Renal pelvis (tissue), 4 donors: ENCODE data around the gene CNTN3. TPM values are rescaled to one million over a fixed set of nuclear protein-coding genes. Genes with fewer than 3 reads are reported as not detected.

Source experiments
- DNase-seq: peaks from one replicate; pipeline ENCODE4 v3.0.0-alpha.2; 2013
- polyA plus RNA-seq, 3 donors: library from polyadenylated mRNA; unstranded; fragments of 120-200 nt; gene quantifications; one replicate each; pipeline ENCODE4 v1.2.1, GENCODE V29; 2013; ENCODE audit not compliant: insufficient read length in 3 of 3

CNTN3 gene
- polyA plus RNA-seq, 3 donors = 5.4 to 6.3 (median 5.4) TPM

DNA sequence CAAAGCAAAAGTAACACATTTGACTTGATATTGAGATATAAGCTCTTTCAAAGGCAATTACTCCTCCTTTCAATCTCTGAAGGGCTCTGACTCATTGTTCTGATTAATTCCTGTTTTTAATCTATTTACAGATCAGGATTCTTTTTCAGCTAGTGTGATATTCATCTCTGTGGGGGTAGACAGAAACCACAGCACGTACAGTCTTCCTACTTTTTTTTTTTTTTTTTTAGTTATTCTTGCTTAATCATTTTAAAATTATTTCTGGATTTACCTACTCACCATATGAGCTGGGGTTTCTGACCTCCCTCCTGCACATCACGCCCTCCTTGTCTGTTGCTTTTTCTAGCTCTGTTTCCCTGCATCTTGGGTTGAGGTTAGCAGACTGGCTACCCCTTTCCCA is 1.4 kb downstream of the CNTN3 start:
- DNase-seq = no peak

DNA sequence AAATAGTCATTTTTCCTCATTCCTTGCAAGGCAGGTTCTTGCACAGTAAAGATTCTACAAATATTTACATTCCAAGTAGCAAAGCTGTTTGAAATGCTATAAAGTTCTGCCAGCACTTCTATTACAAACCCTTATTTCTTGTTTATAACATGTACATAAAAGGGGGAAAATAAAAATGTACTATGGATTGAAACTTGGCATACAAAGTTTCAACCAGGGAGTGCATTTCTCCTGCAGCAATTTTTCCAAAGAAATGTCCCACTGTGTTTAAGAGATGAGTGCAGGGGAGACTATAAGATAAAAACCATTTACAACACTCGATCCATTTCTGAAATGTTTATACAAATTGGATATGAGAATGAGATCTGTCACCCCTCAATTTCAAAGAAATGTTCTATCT is 3.3 kb downstream of the CNTN3 start:
- DNase-seq = no peak

DNA sequence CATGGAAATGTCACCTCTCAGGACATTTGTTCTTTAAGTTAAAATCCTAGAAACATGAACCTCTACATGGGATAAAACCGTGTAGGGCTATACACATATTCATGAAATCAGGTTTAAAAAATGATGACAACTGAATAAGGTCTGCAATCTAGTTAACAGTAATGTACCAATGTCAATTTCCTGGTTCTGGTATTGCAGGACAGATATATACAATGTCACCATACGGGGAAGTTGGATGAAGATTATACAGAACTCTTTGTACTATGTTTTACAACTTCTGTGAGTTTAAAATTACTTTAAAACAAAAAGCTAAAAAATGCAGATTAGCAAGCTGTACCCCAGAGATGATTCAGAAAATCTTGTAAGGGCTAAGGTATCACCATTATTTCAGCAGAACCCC is 6.7 kb downstream of the CNTN3 start:
- DNase-seq = no peak

DNA sequence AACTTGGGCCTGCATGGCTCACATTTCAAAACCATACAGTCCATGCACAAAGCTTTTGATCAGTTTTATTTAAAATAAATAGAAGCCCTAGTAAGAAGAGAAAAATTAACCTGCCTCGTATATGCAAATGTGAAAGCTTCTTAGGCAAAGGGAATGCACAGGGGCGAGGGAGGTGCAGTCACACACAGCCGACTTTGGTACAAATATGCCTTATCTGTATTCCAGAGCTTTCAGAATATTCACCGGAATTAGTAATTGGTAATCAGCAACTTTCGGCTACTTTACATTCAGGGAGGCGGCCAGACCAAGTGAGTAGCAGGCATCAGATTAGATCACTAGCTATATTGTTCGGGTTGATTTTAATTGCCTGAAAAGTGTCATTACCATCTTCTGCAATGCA is 7.5 kb downstream of the CNTN3 start:
- DNase-seq = no peak

DNA sequence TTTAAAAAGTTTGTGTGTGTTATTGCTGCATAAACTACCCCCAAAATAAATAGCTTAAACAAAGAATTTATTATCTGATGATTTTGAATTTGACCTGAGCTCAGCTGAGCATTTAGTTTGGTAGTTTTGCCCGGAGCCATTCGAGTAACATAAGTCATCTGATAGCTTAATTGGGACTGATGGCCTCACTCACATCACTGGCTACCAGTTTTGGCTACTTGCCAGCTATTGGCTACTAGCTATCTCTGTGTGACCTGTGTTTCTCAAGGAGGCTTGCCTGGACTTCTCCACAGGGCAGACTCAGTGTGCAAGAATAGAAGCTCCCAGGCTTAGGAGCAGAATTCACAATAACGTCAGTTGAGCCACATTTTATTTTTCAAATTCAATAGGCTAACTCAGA is 9.0 kb downstream of the CNTN3 start:
- DNase-seq = no peak

DNA sequence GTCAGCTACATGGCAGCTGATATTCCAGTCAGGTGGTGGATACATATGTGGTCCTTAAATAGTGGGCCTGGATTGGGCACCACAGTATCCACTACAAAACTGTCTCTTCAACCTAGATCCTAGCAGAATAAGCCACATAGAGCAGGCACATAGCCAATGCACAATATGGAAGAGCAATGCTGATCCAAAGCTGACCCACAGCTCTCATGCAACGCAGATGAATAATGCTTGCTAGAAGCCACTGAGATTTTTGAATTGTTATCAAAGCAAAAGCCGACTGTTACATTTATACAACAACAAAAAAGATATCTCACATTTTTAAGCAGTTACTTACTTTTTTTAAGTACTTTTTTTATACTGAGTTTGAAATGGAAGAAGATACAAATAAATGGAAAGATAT is 11.2 kb downstream of the CNTN3 start:
- no peak for DNase-seq

DNA sequence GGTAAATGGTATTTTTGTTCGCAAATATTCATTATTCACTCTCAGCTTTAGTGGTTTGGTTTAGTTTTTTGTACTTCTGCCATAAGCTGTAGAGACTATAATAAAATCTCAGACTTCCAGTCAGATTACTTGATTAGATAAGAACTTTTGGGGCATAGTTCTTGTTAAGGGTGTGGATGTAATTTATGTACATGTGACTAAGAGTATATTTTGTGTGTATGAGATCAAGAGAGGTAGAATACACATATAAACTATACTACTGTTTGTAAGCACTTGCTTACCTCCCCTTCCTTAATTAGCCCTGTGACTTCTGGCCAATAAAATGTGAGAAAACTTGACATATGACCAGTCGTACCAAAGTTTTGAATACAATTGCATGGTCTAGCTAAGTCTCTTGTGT is 12.0 kb downstream of the CNTN3 start:
- no peak for DNase-seq

DNA sequence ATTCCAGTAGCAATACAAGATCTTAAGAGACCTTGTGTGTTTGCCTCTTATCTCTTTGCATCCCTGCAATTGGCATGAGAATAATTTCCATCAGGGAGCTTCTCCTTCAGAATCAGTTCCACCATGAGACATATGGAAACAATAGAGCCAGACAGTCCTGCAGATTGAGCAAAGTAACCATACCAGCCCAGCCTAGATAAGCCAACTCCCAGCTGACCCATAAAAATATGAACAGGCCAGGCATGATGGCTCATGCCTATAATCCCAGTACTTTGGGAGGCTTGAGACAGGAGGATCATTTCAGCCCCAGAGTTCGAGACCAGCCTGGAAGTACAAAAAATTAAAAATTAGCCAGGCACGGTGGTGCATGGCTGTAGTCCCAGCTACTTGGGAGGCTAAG is 12.7 kb downstream of the CNTN3 start:
- DNase-seq = no peak

DNA sequence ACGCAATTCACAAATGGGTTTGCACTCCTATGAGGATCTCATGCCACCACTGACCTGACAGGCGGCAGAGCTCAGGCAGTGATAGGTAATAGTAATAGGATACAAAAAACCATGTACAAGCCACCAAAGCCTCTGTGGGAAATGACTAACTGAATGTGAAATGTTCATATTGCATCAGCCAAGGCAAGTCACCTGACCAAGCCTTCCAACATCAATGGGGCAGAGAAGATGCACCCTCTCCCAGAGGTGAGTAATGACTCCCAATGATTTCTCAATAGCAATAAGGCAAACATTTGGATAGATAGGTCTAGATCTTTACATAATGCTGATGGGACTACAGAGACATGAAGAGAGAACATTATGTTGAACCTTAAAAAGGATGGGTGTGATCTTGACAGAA is 14.9 kb downstream of the CNTN3 start:
- no peak for DNase-seq

DNA sequence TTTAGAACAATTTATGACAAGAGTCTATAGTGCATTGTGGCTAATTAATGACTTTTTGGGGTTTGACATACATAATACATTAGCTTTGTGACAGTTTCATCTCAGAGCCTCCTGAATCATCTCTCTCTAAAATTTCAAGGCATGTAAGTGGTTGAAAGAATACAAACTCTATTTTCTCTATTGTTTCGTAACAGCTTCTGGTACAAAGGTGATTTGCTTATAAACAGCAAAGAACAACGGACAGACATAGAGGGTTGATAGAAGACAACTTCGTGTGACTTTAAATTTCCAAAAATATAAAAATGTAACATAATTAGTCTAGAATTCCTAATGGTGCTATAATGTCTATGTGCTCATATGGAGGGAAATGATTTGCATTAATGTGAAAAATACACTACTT is 21.3 kb downstream of the CNTN3 start:
- DNase-seq = no peak

DNA sequence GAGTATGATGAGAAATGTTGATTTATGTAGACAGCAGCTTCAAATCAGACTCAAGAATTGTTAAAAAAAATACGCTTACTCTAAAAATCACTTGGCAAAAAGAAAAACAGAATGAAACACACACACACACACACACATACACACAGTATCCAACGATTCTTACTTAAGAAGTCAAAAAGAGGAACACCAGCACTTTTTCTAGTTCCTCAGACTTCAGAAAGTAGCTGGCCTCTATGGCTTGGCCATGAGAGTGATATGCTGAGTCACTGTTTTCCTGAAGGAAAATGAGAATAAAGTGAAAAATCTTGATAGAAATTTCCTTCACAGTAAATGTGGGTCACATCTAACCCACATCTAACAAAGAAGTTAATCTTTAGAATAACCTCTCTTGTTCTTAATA is 22.1 kb downstream of the CNTN3 start:
- DNase-seq = no peak

DNA sequence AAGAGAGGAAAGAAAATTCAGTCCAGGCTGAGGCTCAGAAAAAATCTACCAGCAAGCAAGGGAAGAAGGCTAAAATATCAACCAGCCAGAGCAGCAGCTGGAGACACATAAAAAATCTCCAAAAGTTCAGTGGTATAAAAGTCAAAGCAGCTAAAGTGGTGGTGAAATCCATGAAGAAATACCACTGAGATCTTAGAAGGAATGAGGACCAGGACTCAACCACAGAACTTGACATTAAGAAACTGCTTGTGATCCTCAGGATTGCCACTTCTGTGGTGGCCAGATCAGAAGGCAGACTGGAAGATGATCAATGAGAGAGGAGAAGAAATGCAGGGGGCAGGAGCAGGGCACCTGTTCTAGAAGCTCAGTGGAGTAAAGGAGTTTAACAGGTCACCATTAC is 22.5 kb downstream of the CNTN3 start:
- no peak for DNase-seq

DNA sequence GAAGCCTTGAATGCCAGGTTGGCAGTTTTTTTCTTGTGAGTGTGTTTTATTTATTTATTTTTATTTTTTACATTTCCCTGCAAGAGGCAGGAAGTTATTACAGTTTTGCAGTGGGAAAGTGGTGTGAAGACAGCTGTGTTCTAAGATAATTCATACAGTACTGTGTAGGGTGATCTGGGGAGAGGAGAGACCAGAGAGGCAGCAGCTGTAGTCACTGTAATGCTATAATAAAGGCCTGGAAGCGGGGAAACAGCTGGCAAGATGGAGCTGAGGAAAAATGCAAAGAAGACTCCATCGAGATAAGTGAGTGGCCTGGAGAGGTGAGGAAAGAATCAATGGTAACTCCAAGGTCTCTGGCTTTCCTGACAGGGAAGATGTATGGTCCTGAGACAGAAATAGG is 23.1 kb downstream of the CNTN3 start:
- DNase-seq = no peak

DNA sequence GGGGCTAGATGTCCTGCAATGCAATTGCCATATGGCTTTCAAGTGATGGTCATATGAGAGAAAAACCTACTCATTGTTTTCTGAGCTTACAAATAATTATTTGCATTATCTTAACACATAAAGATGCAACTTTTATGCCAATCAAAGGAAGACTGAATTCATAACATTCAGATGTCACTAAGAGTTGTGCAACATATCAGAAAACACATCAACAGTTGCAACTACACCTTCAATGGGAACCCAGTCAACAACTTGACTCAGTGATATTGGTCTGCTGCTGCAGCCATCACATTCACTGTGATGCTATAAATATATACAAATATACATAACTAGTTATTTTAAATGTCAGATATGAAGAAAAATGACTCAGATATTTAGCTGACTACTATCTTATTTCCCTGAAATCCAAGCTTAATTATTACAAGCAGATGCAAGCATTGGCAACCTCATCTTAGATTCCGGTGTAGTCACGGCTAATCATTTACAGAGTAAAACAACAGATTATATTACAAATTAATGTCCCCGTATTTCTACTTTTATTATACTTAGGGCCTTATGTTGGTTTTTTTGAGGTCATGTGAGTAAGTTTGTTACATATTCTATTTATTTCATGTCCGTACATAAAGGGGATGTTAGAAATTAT is 23.7 kb downstream of the CNTN3 start:
- no peak for DNase-seq

DNA sequence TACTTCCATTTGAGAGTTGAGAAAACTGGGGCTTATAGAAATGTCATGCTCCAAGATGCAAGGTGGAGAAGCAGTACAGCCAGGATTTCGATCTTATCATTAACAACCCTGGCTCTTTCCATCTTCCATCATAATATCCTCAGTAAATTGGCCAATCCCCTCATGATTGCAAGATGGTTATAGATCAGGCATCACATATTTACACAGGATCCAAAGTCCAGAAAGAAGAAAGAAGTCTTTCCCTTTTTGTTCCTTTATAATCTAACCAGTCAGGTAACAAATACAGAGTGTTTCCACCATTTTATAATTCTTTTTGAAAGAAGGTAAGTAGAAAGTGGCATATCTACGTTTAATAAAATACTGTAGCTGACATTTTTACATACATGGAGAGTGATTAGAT is 29.7 kb downstream of the CNTN3 start:
- no peak for DNase-seq

DNA sequence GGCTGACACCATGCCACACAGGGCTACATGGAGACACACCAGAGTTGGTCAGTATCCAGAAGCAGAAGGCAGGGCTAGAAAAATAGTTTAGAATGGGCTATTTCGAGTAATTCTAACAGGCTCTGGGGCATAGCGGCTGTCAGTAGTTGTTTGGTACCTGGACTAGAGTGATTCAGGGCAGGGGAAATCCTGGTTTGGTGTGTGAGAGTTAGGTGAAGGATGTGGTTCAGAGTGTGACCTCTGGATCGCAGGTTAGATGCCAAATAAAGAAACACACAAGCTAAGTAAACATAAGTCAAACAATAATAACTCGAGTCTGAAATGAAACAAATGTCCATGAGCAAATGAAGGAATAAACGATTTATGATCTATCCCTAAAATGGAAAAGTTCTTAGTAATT is 31.5 kb downstream of the CNTN3 start:
- DNase-seq = no peak

DNA sequence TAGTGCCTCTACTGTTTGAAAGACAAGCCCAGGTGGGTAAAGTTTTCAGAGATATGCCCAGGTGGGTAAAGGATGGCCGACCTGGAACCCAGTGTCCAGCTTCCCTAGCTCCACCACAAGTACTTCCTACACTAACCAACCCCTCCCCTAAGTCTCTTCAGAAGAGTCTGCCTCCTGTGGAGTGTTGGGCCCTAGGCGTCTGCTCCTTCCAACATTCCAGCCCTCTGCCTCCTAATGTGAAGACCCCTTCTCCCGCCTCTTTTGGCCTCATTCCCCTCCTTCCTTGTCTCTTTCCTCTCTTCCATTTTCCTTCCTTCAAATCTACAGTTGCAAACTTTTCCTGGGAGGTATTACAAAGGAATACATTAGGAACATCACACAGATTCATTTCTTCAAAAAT is 38.6 kb downstream of the CNTN3 start:
- DNase-seq = no peak

DNA sequence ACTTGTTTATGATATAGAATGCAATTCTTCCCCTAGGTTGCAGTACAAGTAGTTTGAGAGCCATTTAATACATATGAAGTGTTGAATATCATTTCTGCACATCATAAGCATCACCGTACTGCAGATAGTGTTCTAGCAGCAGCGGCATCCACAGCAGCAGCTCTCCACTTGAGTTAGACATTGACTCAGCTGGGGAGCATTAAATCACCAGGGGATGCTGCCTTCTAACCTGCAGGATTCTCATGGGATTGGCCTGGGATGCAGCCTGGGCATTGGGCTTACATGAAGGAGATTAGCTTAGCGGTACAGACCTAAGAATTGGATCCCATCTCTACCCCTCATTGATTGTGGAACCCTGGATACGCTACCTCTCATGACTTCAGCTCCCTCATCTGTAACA is 43.3 kb downstream of the CNTN3 start:
- no peak for DNase-seq
